GM18868 (cell line): ENCODE results near the gene SPSB4.
"Not testable (repeated sequence)": the region's sequence is repeated elsewhere in the genome, so short reads cannot be mapped to it uniquely, and the experiment has no call there.

Experiments used
- ATAC-seq: cut with Tn5 transposase; IDR thresholded peaks from one replicate; pipeline ENCODE4 v1.9.1; 2021; ENCODE audit warnings: mild to moderate bottlenecking, moderate library complexity; ENCODE audit not compliant: unreplicated experiment

SPSB4 gene

GRCh38 chr3:141114179-141114745 is 63.1 kb downstream of the SPSB4 start:
- ATAC-seq: no peak

- no peak for ATAC-seq
Observed at GRCh38 chr3:141114816-141115460, 63.8 kb downstream of the SPSB4 start.

GRCh38 chr3:141115789-141116541 is 64.8 kb downstream of the SPSB4 start:
- no peak for ATAC-seq

- no peak for ATAC-seq
Observed at GRCh38 chr3:141116721-141117120, 65.6 kb downstream of the SPSB4 start.

GRCh38 chr3:141117982-141118381 is 66.8 kb downstream of the SPSB4 start:
- not testable (repeated sequence) for ATAC-seq

- ATAC-seq: no peak
Observed at GRCh38 chr3:141122455-141123030, 71.4 kb downstream of the SPSB4 start.

- no peak for ATAC-seq
Observed at GRCh38 chr3:141123677-141124410, 72.7 kb downstream of the SPSB4 start.

GRCh38 chr3:141124715-141125114 is 73.6 kb downstream of the SPSB4 start:
- no peak for ATAC-seq

GRCh38 chr3:141125351-141125750 is 74.2 kb downstream of the SPSB4 start:
- no peak for ATAC-seq

- ATAC-seq: no peak
Observed at GRCh38 chr3:141126661-141127343, 75.7 kb downstream of the SPSB4 start.

- no peak for ATAC-seq
Observed at GRCh38 chr3:141127344-141128125, 76.4 kb downstream of the SPSB4 start.

GRCh38 chr3:141128126-141128777 is 77.1 kb downstream of the SPSB4 start:
- no peak for ATAC-seq

GRCh38 chr3:141129049-141129448 is 77.9 kb downstream of the SPSB4 start:
- no peak for ATAC-seq

- no peak for ATAC-seq
Observed at GRCh38 chr3:141129541-141130011, 78.4 kb downstream of the SPSB4 start.

- ATAC-seq: no peak
Observed at GRCh38 chr3:141143517-141143916, 92.4 kb downstream of the SPSB4 start.

GRCh38 chr3:141146979-141147470 is 95.9 kb downstream of the SPSB4 start:
- no peak for ATAC-seq

GRCh38 chr3:141147657-141148056 is 96.5 kb downstream of the SPSB4 start:
- ATAC-seq: no peak

GRCh38 chr3:141148169-141148568 is 97.0 kb downstream of the SPSB4 start:
- ATAC-seq: no peak

GRCh38 chr3:141148770-141149169 is 97.6 kb downstream of the SPSB4 start:
- ATAC-seq: no peak
